HG02571 (cell line): ENCODE data around the gene COL4A1.

Experiments
- ATAC-seq: cut with Tn5 transposase; IDR thresholded peaks from one replicate; pipeline ENCODE4 v1.9.1; 2021; ENCODE audit warnings: mild to moderate bottlenecking, moderate library complexity; ENCODE audit not compliant: unreplicated experiment

COL4A1 gene

GRCh38 chr13:110306960-110307766 is at the start of gene COL4A1, which contains the start of gene COL4A2:
Gene COL4A1 (minus strand): TSS chr13:110307157. CDS start chr13:110307027, 130 bp downstream.
Gene COL4A2 (plus strand): TSS chr13:110307284. CDS start chr13:110307904, 620 bp downstream.
- ATAC-seq = no peak

- ATAC-seq = no peak
Observed at GRCh38 chr13:110356362-110356761, 49.4 kb upstream of the COL4A1 start.

DNA sequence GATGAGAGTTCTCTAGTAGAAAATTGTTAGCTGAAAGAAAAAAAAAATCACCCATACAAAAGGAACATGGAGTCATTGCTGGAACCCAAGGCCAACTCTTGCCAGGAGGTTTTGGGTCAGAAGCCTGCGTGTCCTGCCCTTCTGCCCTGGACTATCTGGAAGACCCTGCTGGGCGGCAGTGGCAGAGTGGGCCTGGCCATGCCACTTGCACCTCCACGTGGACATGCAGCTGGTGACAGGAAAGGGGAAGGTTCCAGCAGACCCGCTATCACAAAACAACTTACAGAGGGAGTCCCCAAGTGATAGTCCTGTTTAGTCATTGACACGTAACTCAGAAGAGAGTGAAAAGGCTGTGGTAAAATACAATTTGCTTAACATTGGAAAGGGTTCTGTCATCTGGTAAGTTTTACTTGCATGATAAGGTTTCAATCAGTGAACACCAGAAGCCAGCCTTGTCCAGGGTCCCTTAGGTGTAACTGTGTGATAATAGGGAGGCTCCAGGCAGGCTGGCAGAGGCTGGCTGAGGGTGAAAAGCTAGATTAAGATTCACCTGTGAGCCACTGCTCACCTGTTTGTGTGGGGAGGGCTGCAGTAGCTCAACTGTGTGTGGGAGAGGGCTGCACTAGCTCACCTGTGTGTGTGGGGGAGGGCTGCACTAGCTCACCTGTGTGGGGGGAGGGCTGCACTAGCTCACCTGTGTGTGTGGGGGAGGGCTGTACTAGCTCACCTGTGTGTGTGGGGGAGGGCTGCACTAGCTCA is 47.9 kb upstream of the COL4A1 start:
- ATAC-seq = no peak

DNA sequence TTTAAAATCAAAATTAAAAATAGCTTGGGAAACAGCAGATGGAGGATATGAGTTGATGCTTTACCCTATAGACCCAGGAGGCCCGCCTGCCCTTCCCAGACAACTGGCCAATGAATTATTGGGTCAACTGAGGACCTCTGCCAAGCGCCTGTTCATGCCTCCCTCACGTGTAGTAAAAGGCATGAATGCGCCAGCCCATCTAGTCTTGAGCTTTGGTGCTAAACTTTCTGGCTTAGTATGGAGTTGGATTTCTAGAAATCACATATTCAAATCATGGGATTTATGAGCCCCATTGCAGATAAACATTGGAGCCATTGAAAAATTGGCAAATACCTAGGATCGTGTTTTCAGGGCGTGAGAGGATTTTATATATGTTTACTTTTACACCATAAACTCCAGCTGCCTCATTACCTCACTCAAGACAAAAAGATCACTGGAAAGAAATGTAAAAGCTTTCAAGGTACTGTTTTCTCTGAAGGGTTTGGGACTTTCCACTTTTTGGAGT is 47.2 kb upstream of the COL4A1 start:
- no peak for ATAC-seq

- no peak for ATAC-seq
Observed at GRCh38 chr13:110353339-110353977, 46.5 kb upstream of the COL4A1 start.

GRCh38 chr13:110352735-110353134 is 45.8 kb upstream of the COL4A1 start:
- ATAC-seq = no peak

DNA sequence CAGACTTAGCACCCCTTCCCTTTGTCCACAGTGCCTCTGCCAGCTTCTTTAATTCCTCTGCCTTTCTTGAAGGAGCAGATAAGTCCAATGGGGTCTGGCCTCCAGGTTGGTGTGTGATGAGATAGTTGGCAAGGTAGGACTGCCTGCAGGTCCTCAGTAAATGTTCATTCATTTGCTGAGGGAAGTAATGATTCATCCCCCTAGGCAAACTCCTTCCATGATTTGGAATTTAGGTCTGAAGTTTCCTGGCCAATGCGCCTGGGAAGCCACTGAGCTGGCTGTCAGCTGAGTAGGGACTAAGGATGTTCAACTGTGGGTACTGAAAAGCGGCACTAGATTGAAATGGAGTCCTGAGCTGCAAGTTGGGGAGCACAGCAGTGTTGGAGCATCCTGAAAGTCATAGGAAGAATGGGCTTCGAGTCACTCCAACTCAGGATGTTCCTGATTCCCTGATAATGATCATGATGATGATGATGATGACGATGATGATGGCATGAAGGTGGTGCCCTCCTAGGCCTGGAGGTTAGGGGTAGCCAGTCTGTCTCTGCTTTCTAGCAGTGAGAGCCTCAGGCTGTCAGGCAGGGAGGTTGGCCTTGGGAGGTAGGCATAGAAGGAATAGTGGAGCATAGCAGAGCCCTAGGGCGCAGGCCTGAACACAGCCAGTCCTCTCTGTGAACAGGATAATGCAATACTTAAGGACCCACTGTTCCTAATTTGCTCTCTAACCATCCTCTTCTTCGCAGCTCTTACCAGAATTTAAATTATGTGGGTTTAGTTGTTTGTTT is 44.9 kb upstream of the COL4A1 start:
- no peak for ATAC-seq

DNA sequence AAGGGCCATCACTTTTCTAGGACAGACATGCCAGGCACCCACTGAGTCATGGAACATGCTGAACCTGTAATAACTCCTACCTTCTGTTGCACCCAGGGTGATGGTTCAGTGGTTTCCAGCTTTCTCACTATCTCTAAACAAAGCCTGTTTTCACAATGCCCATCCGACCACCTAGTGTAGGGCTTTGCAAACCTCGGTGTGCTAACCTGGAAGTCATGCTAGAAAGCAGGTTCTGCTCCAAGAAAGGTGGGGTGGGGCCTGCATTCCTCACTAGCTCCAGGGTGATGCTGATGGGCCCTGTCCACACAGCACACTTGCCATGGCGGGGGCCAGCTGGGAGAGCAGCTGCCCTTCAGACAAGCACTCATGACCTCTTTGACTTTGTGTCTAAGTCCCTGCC is 43.6 kb upstream of the COL4A1 start:
- no peak for ATAC-seq

- no peak for ATAC-seq
Observed at GRCh38 chr13:110350049-110350448, 43.1 kb upstream of the COL4A1 start.

DNA sequence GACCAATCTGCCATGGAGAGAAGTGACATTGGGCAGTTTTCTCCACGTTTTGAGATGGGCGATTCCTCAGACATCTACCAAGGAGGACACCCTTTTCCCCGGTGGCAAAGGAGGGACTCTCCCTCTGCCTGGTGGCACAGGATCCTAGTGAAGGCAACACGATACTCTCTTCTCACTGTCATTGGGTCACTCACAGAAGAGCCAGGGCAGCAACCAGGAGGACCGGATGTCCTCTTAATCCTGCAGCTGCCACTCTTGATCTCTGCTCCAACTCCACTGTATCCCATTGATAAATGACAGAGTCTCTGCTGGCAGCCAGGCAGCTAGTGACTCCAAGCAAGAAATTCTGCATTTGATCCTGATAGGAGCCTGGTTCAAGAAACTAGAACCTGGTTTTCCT is 42.3 kb upstream of the COL4A1 start:
- no peak for ATAC-seq

DNA sequence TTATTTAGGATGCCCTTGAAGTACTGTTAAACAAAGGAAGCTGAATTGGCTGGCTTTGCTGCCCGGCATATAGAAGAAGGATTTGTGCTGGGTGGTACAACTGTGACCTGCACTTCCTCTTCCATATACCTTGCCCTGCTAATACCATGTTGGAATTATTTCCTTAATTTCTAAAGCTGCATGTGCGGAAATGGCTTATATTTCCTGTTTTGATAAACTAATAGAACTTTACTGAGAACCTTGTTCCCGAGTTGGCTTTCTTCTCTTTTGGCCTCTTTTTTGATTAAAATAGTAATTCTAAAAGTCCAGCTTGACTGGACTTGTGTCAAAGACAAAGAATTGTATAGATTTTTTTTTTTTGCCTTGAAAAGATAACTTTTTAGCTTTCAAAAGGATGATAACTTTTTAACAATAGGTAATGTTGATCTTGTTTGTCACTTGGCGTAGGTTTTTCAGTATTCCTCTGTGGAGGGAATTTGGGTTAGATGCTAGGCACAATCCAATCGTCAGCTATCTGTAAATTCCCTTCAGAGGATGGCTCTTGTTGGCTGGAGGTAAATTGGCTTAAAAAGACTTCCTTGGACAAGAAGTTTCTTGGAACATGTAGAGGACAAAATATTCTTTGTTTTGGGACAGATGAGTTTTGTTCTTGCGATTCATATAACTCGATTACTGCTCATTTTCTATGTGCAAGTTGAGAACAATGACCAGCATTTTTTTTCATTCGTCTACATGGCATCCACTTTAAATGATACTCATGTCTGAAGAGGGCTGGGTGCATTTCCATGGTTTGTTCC is 41.5 kb upstream of the COL4A1 start:
- ATAC-seq = no peak

DNA sequence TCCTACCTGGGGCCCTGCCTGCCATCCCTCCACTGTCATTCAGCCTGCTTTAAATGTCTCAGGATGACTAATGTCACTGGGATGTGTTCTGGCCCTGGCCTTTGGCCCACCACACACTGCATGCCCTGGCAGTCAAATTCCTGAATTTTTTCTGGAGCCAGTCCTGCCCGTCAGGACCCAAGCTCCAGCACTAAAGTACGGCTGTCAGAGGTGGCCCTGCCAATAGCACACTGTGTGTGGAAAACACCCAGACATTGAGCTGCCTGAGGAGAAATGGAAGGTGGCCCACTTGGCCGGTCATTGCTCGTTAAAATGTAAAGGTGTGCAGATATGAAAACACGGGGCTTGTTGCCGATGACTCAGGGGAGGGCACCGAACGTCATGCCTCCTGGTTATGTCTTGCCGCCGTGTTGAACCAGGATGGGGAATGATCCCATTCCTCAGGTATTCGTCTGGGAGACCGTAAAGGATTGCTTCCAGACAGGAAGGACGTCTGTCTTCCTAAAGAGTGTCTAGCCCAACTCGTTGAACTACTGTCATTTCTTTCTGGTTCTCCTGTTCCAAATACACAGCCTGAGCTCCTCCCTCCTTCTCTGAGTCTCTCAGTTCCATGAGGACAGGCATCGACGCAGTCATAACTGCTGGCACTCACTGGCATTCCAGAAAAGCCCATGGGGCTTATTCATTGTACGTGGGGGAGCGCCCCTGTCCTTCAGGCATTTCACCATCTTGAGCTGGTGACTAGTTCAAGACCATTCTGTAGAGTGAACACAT is 40.8 kb upstream of the COL4A1 start:
- no peak for ATAC-seq

DNA sequence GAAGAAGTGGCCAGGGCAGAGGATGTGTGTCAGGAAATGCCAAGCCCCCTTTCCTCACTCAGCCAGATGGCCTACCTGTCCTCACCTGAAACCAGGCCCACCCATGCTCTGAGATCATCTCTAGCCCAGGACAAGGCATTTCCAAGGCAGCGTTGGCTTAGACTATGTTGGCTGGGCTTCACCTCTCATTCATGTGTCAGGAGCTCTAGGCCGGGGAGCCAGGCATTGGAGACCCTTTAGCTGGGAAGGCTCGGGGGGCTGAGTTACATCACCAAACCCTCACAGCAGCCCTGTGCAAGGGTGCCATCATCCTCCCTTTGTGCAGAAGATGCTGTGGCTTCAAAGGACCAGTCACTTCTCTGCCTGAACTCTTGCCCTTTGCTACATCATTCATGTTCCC is 40.1 kb upstream of the COL4A1 start:
- ATAC-seq = no peak

GRCh38 chr13:110346661-110347067 is 39.7 kb upstream of the COL4A1 start:
- ATAC-seq = no peak

GRCh38 chr13:110345701-110346100 is 38.7 kb upstream of the COL4A1 start:
- ATAC-seq = no peak

DNA sequence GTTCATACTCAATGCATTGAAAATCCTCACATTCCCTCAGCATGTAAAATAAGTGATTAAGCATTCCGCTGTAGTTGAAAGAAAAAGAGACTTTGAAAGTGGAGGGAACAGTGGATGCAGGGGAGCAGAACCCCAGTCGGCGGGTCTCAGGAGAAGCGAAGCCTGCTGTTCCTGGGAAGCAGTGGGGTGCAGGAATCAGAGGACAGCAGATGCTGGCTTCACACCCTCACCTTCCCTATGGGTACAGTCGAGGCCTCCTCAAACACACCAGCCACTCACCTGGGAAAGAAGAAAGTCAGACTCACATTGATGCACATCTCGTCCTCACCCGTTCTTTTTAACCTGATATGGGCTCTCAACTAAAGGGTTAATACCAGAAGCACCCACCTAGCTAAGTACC is 38.3 kb upstream of the COL4A1 start:
- no peak for ATAC-seq

GRCh38 chr13:110344320-110344719 is 37.4 kb upstream of the COL4A1 start:
- ATAC-seq = no peak

DNA sequence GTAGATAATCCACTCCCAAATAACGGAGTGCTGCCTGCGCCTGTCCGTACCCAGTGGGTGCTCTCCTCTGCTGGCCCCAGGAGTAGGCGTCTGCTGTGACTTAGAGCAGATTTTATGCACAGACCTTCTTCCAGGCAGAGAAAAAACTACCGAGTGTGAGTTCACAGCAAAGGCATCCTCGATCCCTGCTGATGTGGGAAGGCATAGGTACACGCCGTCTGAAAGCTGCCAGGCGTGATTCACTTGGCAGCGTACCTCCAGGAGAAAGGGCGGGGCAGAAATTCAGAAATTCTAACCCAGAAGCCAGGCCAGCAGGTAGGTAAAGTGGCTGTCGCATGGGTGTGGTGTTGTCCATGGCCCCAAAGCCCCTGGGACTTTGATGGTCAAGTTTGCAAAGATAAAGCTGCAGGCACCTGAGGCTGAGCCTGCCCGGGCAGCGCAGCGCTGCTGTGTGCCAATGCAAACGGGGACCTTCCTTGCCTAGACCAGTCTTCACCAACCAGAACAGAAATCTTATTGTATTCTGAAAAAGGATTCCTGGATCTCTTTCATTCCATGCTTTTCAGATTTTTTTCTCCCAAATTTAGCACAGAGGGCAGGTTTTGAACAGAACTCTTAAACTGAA is 36.4 kb upstream of the COL4A1 start:
- no peak for ATAC-seq

DNA sequence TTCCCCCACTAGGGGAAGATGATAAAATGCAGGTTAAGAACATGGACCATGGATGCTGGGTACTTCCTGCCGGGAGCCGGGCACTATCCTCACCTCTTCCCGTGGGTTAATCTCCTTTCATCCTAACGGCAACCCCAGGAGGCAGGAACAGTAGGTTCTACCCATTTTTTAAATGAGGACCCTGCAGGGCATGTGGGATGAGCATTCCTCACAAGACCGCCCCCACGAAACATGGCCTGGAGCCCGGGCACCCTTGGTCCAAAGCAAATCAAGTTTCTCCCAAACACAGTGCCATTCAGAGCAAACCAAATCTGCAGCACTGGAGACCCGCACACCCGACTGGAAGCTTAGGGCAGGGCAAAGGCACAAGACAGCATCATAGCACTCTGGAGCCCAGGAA is 35.5 kb upstream of the COL4A1 start:
- no peak for ATAC-seq
